ENCODE measurements around the gene ELP4. TPM values are rescaled to one million over a fixed set of nuclear protein-coding genes. Genes with fewer than 3 reads are reported as not detected.

ELP4 gene
- total RNA-seq, 1 experiment from 2014 or later: 15.2 TPM

DNA sequence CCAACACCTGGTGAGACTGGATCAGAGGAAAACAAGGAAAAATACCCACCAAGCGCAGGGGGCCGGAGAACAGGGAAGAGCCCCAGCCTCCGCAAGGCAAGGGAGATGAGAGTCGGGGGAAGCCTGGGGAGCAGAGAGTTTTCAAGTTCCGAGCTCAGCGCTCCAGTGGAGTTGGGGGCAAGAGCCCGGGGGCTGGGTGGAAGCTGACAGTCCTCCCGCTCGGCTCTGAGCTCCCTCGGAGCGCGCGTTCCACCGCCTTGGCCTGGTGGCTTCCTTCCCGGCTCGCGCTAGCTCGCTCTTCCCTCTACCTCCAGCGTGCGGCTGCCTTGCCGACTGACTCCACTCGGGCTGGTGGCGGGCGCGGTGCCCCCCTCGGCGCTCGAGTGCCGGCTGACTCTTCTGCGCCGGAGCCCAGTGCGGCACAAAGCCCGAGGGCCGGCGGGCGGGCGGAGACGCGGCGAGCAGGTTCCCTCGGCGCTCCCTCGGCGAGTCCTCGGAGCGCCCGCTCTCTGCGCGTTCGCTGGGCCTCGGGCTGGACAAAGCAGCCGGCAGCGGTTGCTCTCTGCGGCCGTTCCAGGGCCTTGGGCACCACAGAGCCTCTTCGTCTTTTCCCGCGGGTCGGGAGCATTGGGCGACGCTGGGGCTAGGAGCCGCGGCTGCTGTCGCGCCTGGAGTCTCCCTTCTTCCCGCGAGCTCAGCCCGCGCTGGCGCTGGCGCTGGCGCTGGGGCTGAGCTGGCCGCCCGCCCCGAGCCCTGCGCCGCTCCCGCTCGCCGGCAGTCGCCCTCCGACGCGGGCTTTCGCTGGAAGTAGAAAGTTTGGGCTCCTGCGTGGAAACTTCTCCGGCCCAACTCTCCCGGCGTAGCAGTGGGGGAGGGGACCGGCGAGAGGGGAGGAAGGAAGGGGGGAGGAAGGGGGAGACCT lies 300.6 kb downstream of the ELP4 start:
- Histone ChIP-seq H4K91ac (ENCODE audit: insufficient read length, low read depth, low read length) (no peak overlapping the region), H3K18ac (ENCODE audit: insufficient read length, low read depth, low read length) (no peak overlapping the region), H3K27ac (ENCODE audit: insufficient read length, low read depth, low read length) (no peak overlapping the region), H2AK5ac (ENCODE audit: insufficient read length, low read length) (no peak overlapping the region), H2BK12ac (ENCODE audit: insufficient read length, low read depth, low read length) (no peak overlapping the region), H2BK20ac (ENCODE audit: low read depth, low read length, poor library complexity, severe bottlenecking) (no peak overlapping the region), H3T11ph (ENCODE audit: low read length) (no peak overlapping the region), H4K20me1 (ENCODE audit: control insufficient read depth, insufficient read depth, insufficient read length) (peaks cover 3% of the 10 kb centered on the region), H3K79me2 (ENCODE audit: insufficient read depth, low read length) (no peaks in the 10 kb centered on the region), H2BK5ac (ENCODE audit: insufficient read length, low read length) (no peak overlapping the region), H3K56ac (ENCODE audit: insufficient read length, low read depth, low read length) (no peak overlapping the region), H3K23ac (ENCODE audit: insufficient read length, low read depth, low read length) (no peak overlapping the region), H3K79me1 (ENCODE audit: insufficient read depth, low read depth, low read length, poor library complexity, severe bottlenecking) (no peaks in the 10 kb centered on the region), H2AFZ (ENCODE audit: low read length) (no peak overlapping the region), H4K8ac (replicated peaks; ENCODE audit: insufficient read length, low read depth, low read length) (no peak overlapping the region), H3K9me3 (ENCODE audit: control insufficient read depth, low read depth, low read length) (no peaks in the 10 kb centered on the region), H3K9ac (ENCODE audit: extremely low read depth, insufficient read length, low read length) (no peak overlapping the region), H3K4ac (ENCODE audit: low read depth, low read length) (no peak overlapping the region), H3K23me2 (ENCODE audit: insufficient read length, low read depth, low read length, poor library complexity, severe bottlenecking) (peaks cover 30% of the 10 kb centered on the region), H2BK15ac (ENCODE audit: low read depth, low read length) (no peak overlapping the region; the same call in 1 of the 2 replicates), H3K4me2 (ENCODE audit: insufficient read depth, insufficient read length, low read length) (peak overlapping the region; percentile 94), H4K5ac (ENCODE audit: insufficient read length, low read depth, low read length) (no peak overlapping the region), H3K4me1 (ENCODE audit: insufficient read depth, low read length) (no peaks in the 10 kb centered on the region), H2BK120ac (ENCODE audit: low read depth, low read length, poor library complexity, severe bottlenecking) (no peak overlapping the region), H3K27me3 (ENCODE audit: insufficient read depth, low read length) (peaks cover 90% of the 10 kb centered on the region), H3K14ac (ENCODE audit: insufficient read depth, low read length) (no peak overlapping the region)
- no peaks in the 10 kb centered on the region; a peak in 4 of 5 replicates for H3K9me3 Mint-ChIP-seq
- DNase-seq: peak; percentile 64
- TF ChIP-seq, protein P1, sequence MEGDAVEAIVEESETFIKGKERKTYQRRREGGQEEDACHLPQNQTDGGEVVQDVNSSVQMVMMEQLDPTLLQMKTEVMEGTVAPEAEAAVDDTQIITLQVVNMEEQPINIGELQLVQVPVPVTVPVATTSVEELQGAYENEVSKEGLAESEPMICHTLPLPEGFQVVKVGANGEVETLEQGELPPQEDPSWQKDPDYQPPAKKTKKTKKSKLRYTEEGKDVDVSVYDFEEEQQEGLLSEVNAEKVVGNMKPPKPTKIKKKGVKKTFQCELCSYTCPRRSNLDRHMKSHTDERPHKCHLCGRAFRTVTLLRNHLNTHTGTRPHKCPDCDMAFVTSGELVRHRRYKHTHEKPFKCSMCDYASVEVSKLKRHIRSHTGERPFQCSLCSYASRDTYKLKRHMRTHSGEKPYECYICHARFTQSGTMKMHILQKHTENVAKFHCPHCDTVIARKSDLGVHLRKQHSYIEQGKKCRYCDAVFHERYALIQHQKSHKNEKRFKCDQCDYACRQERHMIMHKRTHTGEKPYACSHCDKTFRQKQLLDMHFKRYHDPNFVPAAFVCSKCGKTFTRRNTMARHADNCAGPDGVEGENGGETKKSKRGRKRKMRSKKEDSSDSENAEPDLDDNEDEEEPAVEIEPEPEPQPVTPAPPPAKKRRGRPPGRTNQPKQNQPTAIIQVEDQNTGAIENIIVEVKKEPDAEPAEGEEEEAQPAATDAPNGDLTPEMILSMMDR (conservative IDR thresholded peaks at IDR 0.05): no peak
- peaks cover 36 to 67% of the 10 kb centered on the region in 2 experiments for H3K4me1 Mint-ChIP-seq
- no peaks in the 10 kb centered on the region; a peak in 1 of 7 replicates for H3K36me3 Mint-ChIP-seq (ENCODE audit: insufficient read depth in 1 of 3, low read depth in 3 of 3)
- peaks cover 99% of the 10 kb centered on the region for H3K27me3 Mint-ChIP-seq (ENCODE audit: low read depth)
- H3K4me3 Mint-ChIP-seq: peak overlapping the region; percentile 51 to 78
- WGBS (ENCODE audit: extremely low coverage, insufficient read length, low lambda C conversion rate): no CpG with 5 or more reads among the region's 91 CpGs
- H3K27ac Mint-ChIP-seq: no peak overlapping the region

Measured in H9 (cell line).